Activated naive CD4-positive, alpha-beta T cell treated with Interleukin-2 at 50 U/mL for 16 hours (primary cell): ENCODE measurements around the gene TTLL13.
"Not testable (repeated sequence)": the region's sequence is repeated elsewhere in the genome, so short reads cannot be mapped to it uniquely, and the experiment has no call there.

ENCODE experiments used
- DNase-seq: peaks from one replicate; pipeline ENCODE4 v3.0.0-alpha.2; 2020

Gene TTLL13

GRCh38 chr15:90240856-90241255, 8.5 kb upstream of the TTLL13 start:
- DNase-seq: no peak

GRCh38 chr15:90241343-90242192, 7.8 kb upstream of the TTLL13 start:
- no peak for DNase-seq

- DNase-seq: no peak
Measured at GRCh38 chr15:90243943-90244639, 5.3 kb upstream of the TTLL13 start.

GRCh38 chr15:90248789-90249202, 560 bp upstream of the TTLL13 start:
- DNase-seq: no peak

- DNase-seq: no peak
Measured at GRCh38 chr15:90257776-90258175, 8.4 kb downstream of the TTLL13 start.

GRCh38 chr15:90259524-90259923, 10.2 kb downstream of the TTLL13 start:
- DNase-seq: no peak

GRCh38 chr15:90260731-90261130, 11.4 kb downstream of the TTLL13 start:
- not testable (repeated sequence) for DNase-seq

- DNase-seq: no peak
Measured at GRCh38 chr15:90261811-90262210, 12.5 kb downstream of the TTLL13 start.

- DNase-seq: no peak
Measured at GRCh38 chr15:90262426-90262825, 13.1 kb downstream of the TTLL13 start.

GRCh38 chr15:90264671-90265070, 15.3 kb downstream of the TTLL13 start:
- peak; percentile 44 for DNase-seq

- DNase-seq: peak; percentile 94
Measured at GRCh38 chr15:90265271-90266060, 16.1 kb downstream of the TTLL13 start, which contains the start of gene NGRN. NGRN (plus strand) TSS chr15:90265672; CDS start chr15:90265713, 41 bp downstream.

- peak; percentile 56 for DNase-seq
Measured at GRCh38 chr15:90266061-90266431, 16.7 kb downstream of the TTLL13 start.

GRCh38 chr15:90266485-90266884, 17.1 kb downstream of the TTLL13 start:
- DNase-seq: peak; percentile 39

- DNase-seq: no peak
Measured at GRCh38 chr15:90268415-90268814, 19.1 kb downstream of the TTLL13 start.

- DNase-seq: no peak
Measured at GRCh38 chr15:90270502-90271150, 21.3 kb downstream of the TTLL13 start.

GRCh38 chr15:90271459-90272166, 22.3 kb downstream of the TTLL13 start:
- DNase-seq: no peak

- DNase-seq: not testable (repeated sequence)
Measured at GRCh38 chr15:90278467-90278866, 29.1 kb downstream of the TTLL13 start.

- not testable (repeated sequence) for DNase-seq
Measured at GRCh38 chr15:90280743-90281142, 31.4 kb downstream of the TTLL13 start.

- DNase-seq: not testable (repeated sequence)
Measured at GRCh38 chr15:90281637-90282036, 32.3 kb downstream of the TTLL13 start.

GRCh38 chr15:90286678-90287077, 37.3 kb downstream of the TTLL13 start:
- peak; percentile 32 for DNase-seq

GRCh38 chr15:90287101-90287500, 37.7 kb downstream of the TTLL13 start:
- DNase-seq: no peak

GRCh38 chr15:90287946-90288345, 38.6 kb downstream of the TTLL13 start:
- DNase-seq: no peak
